Measurements from ENCODE around the gene NEUROD2.

Gene NEUROD2

GRCh38 chr17:39607851-39608130 is at the start of gene NEUROD2:
TSS of gene NEUROD2 (minus strand) at chr17:39607920. CDS start at chr17:39606599, 1,321 bp downstream.
- Histone ChIP-seq H3K4me3 (ENCODE audit: low read length) (no peak within 1 kb of the TSS), H3K4me1 (ENCODE audit: control insufficient read depth, low read length) (peaks cover 19% of the 10 kb centered on the region), H3K4me2 (ENCODE audit: low read length) (no peak within 1 kb of the TSS), H3K9me3 (ENCODE audit: control insufficient read depth, insufficient read depth, low read length) (no peaks in the 10 kb centered on the region), H3K36me3 (ENCODE audit: control insufficient read depth, low read length) (no peaks in the 10 kb centered on the region), H3K9me2 (replicated peaks; ENCODE audit: control insufficient read depth, low read length) (no peaks in the 10 kb centered on the region), H3K27ac (ENCODE audit: low read depth, low read length) (no peak within 1 kb of the TSS), H3F3A (ENCODE audit: control insufficient read depth, insufficient read depth) (no peaks in the 10 kb centered on the region; the same call in 1 of the 2 replicates), H4K20me1 (ENCODE audit: control insufficient read depth, insufficient read depth, low read depth, low read length) (0 out of 2 replicates have a peak, but pooled peaks cover 2% of the 10 kb centered on the region), H3K27me3 (ENCODE audit: control insufficient read depth, low read length) (peaks cover 66% of the 10 kb centered on the region), H3K79me2 (ENCODE audit: control insufficient read depth, low read length) (no peaks in the 10 kb centered on the region)
- TF ChIP-seq, protein P1, sequence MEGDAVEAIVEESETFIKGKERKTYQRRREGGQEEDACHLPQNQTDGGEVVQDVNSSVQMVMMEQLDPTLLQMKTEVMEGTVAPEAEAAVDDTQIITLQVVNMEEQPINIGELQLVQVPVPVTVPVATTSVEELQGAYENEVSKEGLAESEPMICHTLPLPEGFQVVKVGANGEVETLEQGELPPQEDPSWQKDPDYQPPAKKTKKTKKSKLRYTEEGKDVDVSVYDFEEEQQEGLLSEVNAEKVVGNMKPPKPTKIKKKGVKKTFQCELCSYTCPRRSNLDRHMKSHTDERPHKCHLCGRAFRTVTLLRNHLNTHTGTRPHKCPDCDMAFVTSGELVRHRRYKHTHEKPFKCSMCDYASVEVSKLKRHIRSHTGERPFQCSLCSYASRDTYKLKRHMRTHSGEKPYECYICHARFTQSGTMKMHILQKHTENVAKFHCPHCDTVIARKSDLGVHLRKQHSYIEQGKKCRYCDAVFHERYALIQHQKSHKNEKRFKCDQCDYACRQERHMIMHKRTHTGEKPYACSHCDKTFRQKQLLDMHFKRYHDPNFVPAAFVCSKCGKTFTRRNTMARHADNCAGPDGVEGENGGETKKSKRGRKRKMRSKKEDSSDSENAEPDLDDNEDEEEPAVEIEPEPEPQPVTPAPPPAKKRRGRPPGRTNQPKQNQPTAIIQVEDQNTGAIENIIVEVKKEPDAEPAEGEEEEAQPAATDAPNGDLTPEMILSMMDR (IDR thresholded peaks at IDR 0.05; ENCODE audit: low read depth, low read length, poor library complexity, severe bottlenecking): no peak
- TF ChIP-seq EZH2phosphoT487 (IDR thresholded peaks at IDR 0.05; ENCODE audit: borderline replicate concordance, low read length): no peak

GRCh38 chr17:39655105-39655504 is 47.4 kb upstream of the NEUROD2 start:
- Histone ChIP-seq H3F3A (ENCODE audit: control insufficient read depth, insufficient read depth) (no peaks in the 10 kb centered on the region; the same call in 1 of the 2 replicates), H3K9me3 (ENCODE audit: control insufficient read depth, insufficient read depth, low read length) (no peaks in the 10 kb centered on the region), H3K9me2 (replicated peaks; ENCODE audit: control insufficient read depth, low read length) (no peaks in the 10 kb centered on the region), H3K4me3 (ENCODE audit: low read length) (no peak overlapping the region), H3K79me2 (ENCODE audit: control insufficient read depth, low read length) (peaks cover 5% of the 10 kb centered on the region; the same call in 1 of the 2 replicates), H3K27ac (ENCODE audit: low read depth, low read length) (no peak overlapping the region), H3K4me2 (ENCODE audit: low read length) (no peak overlapping the region), H3K4me1 (ENCODE audit: control insufficient read depth, low read length) (peaks cover 18% of the 10 kb centered on the region), H3K36me3 (ENCODE audit: control insufficient read depth, low read length) (peaks cover 16% of the 10 kb centered on the region), H3K27me3 (ENCODE audit: control insufficient read depth, low read length) (no peaks in the 10 kb centered on the region), H4K20me1 (ENCODE audit: control insufficient read depth, insufficient read depth, low read depth, low read length) (no peaks in the 10 kb centered on the region)
- no peak for TF ChIP-seq EZH2phosphoT487 (IDR thresholded peaks at IDR 0.05; ENCODE audit: borderline replicate concordance, low read length)
- TF ChIP-seq, protein P1 (IDR thresholded peaks at IDR 0.05; ENCODE audit: low read depth, low read length, poor library complexity, severe bottlenecking): no peak

- Histone ChIP-seq H3F3A (ENCODE audit: control insufficient read depth, insufficient read depth) (no peaks in the 10 kb centered on the region), H3K36me3 (ENCODE audit: control insufficient read depth, low read length) (peaks cover 10% of the 10 kb centered on the region), H3K27ac (ENCODE audit: low read depth, low read length) (no peak overlapping the region), H3K4me1 (ENCODE audit: control insufficient read depth, low read length) (peaks cover 6% of the 10 kb centered on the region), H3K27me3 (ENCODE audit: control insufficient read depth, low read length) (no peaks in the 10 kb centered on the region), H3K4me3 (ENCODE audit: low read length) (no peak overlapping the region), H3K79me2 (ENCODE audit: control insufficient read depth, low read length) (peaks cover 8% of the 10 kb centered on the region), H4K20me1 (ENCODE audit: control insufficient read depth, insufficient read depth, low read depth, low read length) (no peaks in the 10 kb centered on the region), H3K9me2 (replicated peaks; ENCODE audit: control insufficient read depth, low read length) (no peaks in the 10 kb centered on the region), H3K4me2 (ENCODE audit: low read length) (no peak overlapping the region), H3K9me3 (ENCODE audit: control insufficient read depth, insufficient read depth, low read length) (no peaks in the 10 kb centered on the region)
- TF ChIP-seq, protein P1 (IDR thresholded peaks at IDR 0.05; ENCODE audit: low read depth, low read length, poor library complexity, severe bottlenecking): peak; percentile 99
- no peak for TF ChIP-seq EZH2phosphoT487 (IDR thresholded peaks at IDR 0.05; ENCODE audit: borderline replicate concordance, low read length)
These were observed 46.1 kb upstream of the NEUROD2 start for GRCh38 chr17:39653662-39654331.

Data from DOHH2 (cell line).